Left ventricle myocardium inferior (tissue), 1 donor: Measurements from ENCODE around the gene LDHAL6B. TPM values are rescaled to one million over a fixed set of nuclear protein-coding genes. Genes with fewer than 3 reads are reported as not detected.
A peak's percentile ranks its signal among the peaks of the same experiment; 100 is the strongest.

ENCODE experiments used
- DNase-seq: peaks from one replicate; pipeline ENCODE4 v3.0.0-alpha.2; 2020
- H3K27ac ChIP-seq: fragments of 200-600 bp; replicated peaks from 2 replicates; pipeline ENCODE4 v1.8.0; 2021
- H3K27me3 ChIP-seq: fragments of 200-600 bp; 2 replicates; pipeline ENCODE4 v1.8.0; 2021; ENCODE audit warnings: low read depth
- H3K36me3 ChIP-seq: fragments of 200-600 bp; 2 replicates; pipeline ENCODE4 v1.8.0; 2021
- H3K4me1 ChIP-seq: fragments of 200-600 bp; 2 replicates; pipeline ENCODE4 v1.8.0; 2021
- H3K4me3 ChIP-seq: fragments of 200-600 bp; 2 replicates; pipeline ENCODE4 v1.8.0; 2021; ENCODE audit warnings: mild to moderate bottlenecking, moderate library complexity
- H3K9me3 ChIP-seq: fragments of 200-600 bp; replicated peaks from 2 replicates; pipeline ENCODE4 v1.8.0; 2021
- intact Hi-C: fragments of 100-400 bp; cut with micrococcal nuclease; formaldehyde crosslinking; loops from one replicate; pipeline ENCODE4 v1.11.0; 2022
- total RNA-seq: library from RNA; stranded (reverse); fragmentation: NEBNext Ultra II Directional; extraction: Animal tissue kit (Norgen Biotek cat#: 25700); gene quantifications from one replicate; pipeline ENCODE4 v1.2.1, GENCODE V29; 2021
- TF ChIP-seq, protein P1 (sequence below): fragments of 200-600 bp; IDR thresholded peaks from 2 replicates; pipeline ENCODE4 v1.8.0; 2021; ENCODE audit warnings: antibody characterized with exemption, mild to moderate bottlenecking, borderline replicate concordance
- donor health status: DM: no; HTN: yes; CAD: no; lungs with severe emphysema.

Gene LDHAL6B
- total RNA-seq, 1 donor from 2014 or later = not detected

- DNase-seq = no peak
- H3K4me1 ChIP-seq = peaks cover 24% of the 10 kb centered on the region
- TF ChIP-seq, protein P1, sequence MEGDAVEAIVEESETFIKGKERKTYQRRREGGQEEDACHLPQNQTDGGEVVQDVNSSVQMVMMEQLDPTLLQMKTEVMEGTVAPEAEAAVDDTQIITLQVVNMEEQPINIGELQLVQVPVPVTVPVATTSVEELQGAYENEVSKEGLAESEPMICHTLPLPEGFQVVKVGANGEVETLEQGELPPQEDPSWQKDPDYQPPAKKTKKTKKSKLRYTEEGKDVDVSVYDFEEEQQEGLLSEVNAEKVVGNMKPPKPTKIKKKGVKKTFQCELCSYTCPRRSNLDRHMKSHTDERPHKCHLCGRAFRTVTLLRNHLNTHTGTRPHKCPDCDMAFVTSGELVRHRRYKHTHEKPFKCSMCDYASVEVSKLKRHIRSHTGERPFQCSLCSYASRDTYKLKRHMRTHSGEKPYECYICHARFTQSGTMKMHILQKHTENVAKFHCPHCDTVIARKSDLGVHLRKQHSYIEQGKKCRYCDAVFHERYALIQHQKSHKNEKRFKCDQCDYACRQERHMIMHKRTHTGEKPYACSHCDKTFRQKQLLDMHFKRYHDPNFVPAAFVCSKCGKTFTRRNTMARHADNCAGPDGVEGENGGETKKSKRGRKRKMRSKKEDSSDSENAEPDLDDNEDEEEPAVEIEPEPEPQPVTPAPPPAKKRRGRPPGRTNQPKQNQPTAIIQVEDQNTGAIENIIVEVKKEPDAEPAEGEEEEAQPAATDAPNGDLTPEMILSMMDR = no peak
- peaks cover 55% of the 10 kb centered on the region for H3K36me3 ChIP-seq
- intact Hi-C loops = no loop called here
- no peak overlapping the region for H3K4me3 ChIP-seq
- H3K27ac ChIP-seq = no peak overlapping the region
- H3K27me3 ChIP-seq = no peaks in the 10 kb centered on the region
- no peaks in the 10 kb centered on the region for H3K9me3 ChIP-seq
Measured at GRCh38 chr15:59174151-59174834, 32.4 kb upstream of the LDHAL6B start.

DNA sequence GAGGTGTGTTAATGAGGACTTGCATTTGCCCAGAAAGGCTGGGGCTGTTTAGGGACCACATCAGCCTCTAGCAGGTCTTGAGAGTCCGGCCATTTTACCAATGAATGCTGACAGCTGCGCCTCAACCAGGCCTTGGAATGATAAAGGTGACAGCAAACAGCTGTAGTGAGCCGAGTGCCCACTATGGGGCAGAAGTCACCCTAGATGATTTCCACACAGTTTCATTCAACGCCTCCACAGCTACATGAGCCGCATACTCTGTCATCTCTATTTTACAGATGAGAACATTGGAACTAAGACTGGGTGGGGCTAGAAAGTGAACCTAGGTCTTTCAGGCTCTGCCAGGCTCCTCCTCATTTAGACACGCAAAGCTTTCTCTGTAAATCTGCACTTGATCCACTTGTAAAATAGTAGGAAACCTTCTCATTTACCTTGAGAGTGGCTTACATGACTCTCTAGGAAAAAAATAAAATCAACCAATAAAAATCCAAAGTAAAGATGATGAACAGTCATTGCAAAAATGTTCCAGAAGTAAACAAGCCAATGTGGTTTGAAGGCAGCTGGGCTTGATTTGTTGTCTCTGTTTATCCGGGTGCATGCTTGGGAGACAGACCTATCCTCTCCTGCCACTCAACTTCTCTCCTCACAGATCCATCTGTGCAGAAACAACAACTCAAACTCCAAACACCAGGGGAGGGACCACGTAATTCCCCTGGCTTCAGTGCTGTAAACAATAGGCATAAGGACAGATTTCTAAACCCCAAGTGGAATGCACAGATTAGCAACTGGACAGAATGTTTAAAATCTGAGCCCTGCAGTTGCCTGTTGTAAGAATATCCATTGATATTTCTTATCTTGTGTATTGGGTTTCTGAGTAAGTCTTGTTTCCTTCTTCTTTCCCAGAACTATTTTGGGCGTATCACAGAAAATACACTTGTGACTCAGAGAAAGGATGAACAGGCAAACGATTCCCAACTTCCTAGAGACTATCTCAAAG lies 31.5 kb upstream of the LDHAL6B start:
- intact Hi-C loops = no loop called here
- peak; percentile 35 for DNase-seq
- H3K4me1 ChIP-seq = peaks cover 19% of the 10 kb centered on the region
- H3K9me3 ChIP-seq = no peaks in the 10 kb centered on the region
- H3K27me3 ChIP-seq = no peaks in the 10 kb centered on the region
- H3K4me3 ChIP-seq = no peak overlapping the region
- H3K36me3 ChIP-seq = peaks cover 47% of the 10 kb centered on the region
- H3K27ac ChIP-seq = peak overlapping the region; percentile 12
- TF ChIP-seq, protein P1 = peak; percentile 72

DNA sequence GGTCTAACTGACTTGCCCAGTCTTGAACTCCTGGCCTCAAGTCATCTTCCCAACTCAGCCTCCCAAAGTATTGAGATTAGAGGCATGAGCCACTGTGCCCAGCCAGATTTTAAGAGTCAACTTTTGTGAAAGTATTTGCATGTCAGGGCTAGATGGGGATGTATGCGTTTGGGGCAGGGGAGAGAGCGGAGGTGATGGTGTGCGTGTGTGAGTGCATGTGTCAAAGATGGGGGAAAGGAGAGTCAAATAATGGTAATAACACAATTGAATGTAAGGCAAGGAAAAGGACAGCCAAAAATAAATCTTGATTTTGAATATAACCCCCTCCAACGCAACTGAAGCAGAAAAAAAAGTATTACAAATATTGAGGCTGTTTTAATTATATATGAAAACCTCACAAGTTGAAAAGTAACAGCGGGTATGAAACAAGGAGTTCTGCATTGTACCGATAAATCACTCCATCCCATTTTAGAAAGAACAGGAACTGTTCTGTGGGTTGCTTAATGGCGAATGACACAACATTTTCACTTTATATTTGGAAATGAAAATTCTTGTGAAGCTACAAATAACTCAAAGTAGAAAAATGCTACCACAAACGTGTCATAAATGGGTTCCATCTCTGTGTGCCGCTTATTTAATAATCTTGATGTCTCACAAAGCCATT lies 29.9 kb upstream of the LDHAL6B start:
- H3K27me3 ChIP-seq = no peaks in the 10 kb centered on the region
- H3K9me3 ChIP-seq = peaks cover 7% of the 10 kb centered on the region
- intact Hi-C loops = no loop called here
- no peak overlapping the region for H3K27ac ChIP-seq
- DNase-seq = no peak
- peaks cover 11% of the 10 kb centered on the region for H3K4me1 ChIP-seq
- peaks cover 40% of the 10 kb centered on the region for H3K36me3 ChIP-seq
- no peak overlapping the region for H3K4me3 ChIP-seq
- TF ChIP-seq, protein P1 = no peak

GRCh38 chr15:59177317-59177660 lies 29.4 kb upstream of the LDHAL6B start:
- intact Hi-C loops = no loop called here

GRCh38 chr15:59178151-59178695 lies 28.4 kb upstream of the LDHAL6B start:
- Histone ChIP-seq H3K4me3 (no peak overlapping the region), H3K27me3 (no peaks in the 10 kb centered on the region), H3K27ac (no peak overlapping the region), H3K36me3 (peaks cover 44% of the 10 kb centered on the region), H3K4me1 (peaks cover 11% of the 10 kb centered on the region), H3K9me3 (peaks cover 18% of the 10 kb centered on the region)
- TF ChIP-seq, protein P1 = no peak
- no peak for DNase-seq
- intact Hi-C loops = no loop called here

More at GRCh38 chr15:59177317-59177660, 29.4 kb upstream of the LDHAL6B start:
- DNase-seq = no peak
- Histone ChIP-seq H3K9me3 (peaks cover 12% of the 10 kb centered on the region), H3K36me3 (peaks cover 44% of the 10 kb centered on the region), H3K27ac (no peak overlapping the region), H3K27me3 (no peaks in the 10 kb centered on the region), H3K4me3 (no peak overlapping the region), H3K4me1 (peaks cover 11% of the 10 kb centered on the region)
- TF ChIP-seq, protein P1 = no peak
